K562 (cell line): ENCODE data around the gene STK31.
"Not testable (repeated sequence)": the region's sequence is repeated elsewhere in the genome, so short reads cannot be mapped to it uniquely, and the experiment has no call there.

Source experiments
- ARID2 ChIP-seq: fragments of 450-650 bp; IDR thresholded peaks from 2 replicates; pipeline ENCODE4 v1.6.1; 2017; ENCODE audit warnings: antibody characterized with exemption, mild to moderate bottlenecking
- CEBPB ChIP-seq: fragments of 450-650 bp; IDR thresholded peaks from 2 replicates; pipeline ENCODE4 v1.6.1; 2016; ENCODE audit warnings: missing genetic modification characterization, missing compliant biosample characterization
- CEBPZ ChIP-seq: fragments of 150-350 bp; IDR thresholded peaks from 2 replicates; pipeline ENCODE4 v1.6.1; 2014; ENCODE audit warnings: low read depth, mild to moderate bottlenecking, low read length, borderline replicate concordance
- FOXJ3 ChIP-seq: sonication (generic); formaldehyde crosslinking; IDR thresholded peaks from 2 replicates; pipeline ENCODE4 v1.4.0; 2020; ENCODE audit warnings: mild to moderate bottlenecking, missing genetic modification reagents
- HDGF ChIP-seq: fragments of 450-650 bp; IDR thresholded peaks from 2 replicates; pipeline ENCODE4 v1.6.1; 2016
- HMG20B ChIP-seq: fragments of 250-450 bp; sonication (Bioruptor Pico); IDR thresholded peaks from 2 replicates; pipeline ENCODE4 v1.5.0; 2021; ENCODE audit warnings: mild to moderate bottlenecking
- POLR2A ChIP-seq: fragments of 450-650 bp; conservative IDR thresholded peaks from 2 replicates; pipeline ENCODE4 v1.6.1; 2016
- RFX5 ChIP-seq: IDR thresholded peaks from 2 replicates; pipeline ENCODE4 v1.6.1; 2011; ENCODE audit warnings: low read depth, mild to moderate bottlenecking, improper control_type of control experiment, low read length
- UBTF ChIP-seq, 2 experiments: IDR thresholded peaks; 2 replicates each; pipeline ENCODE4 v1.6.1; 2012; ENCODE audit warnings: improper control_type of control experiment in 2 of 2, low read depth in 2 of 2, low read length in 2 of 2, borderline replicate concordance in 1 of 2
- ZNF76 ChIP-seq: fragments of 250-450 bp; sonication (Bioruptor Pico); IDR thresholded peaks from 2 replicates; pipeline ENCODE4 v1.4.0; 2020; ENCODE audit warnings: mild to moderate bottlenecking, moderate library complexity, borderline replicate concordance
- TF ChIP-seq, protein P1 (sequence below): sonication (generic); formaldehyde crosslinking; IDR thresholded peaks from 2 replicates; pipeline ENCODE4 v1.8.1; 2022; ENCODE audit warnings: missing genetic modification reagents
- TF ChIP-seq, protein P2 (sequence below): fragments of 250-450 bp; sonication (Bioruptor Pico); IDR thresholded peaks from 2 replicates; pipeline ENCODE4 v1.4.0; 2020; ENCODE audit warnings: mild to moderate bottlenecking

DNA sequence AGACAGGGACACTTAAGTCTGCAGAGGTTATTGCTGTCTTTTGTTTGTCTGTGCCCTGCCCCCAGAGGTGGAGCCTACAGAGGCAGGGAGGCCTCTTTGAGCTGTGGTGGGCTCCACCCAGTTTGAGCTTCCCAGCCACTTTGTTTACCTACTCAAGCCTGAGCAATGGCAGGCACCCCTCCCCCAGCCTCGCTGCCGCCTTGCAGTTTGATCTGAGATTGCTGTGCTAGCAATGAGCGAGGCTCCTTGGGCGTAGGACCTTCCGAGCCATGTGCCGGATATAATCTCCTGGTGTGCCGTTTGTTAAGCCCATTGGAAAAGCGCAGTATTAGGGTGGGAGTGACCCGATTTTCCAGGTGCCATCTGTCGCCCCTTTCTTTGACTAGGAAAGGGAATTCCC is 118.1 kb downstream of the STK31 start:
- TF ChIP-seq HMG20B; CEBPB (tag); ZNF76 (CRISPR knock-in tag); UBTF (IDR thresholded peaks at IDR 0.05; ENCODE audit: borderline replicate concordance in 1 of 2, low read depth in 2 of 2, low read length in 2 of 2); FOXJ3; CEBPZ; POLR2A; RFX5; ARID2; HDGF: not testable (repeated sequence)
- TF ChIP-seq, protein P1, sequence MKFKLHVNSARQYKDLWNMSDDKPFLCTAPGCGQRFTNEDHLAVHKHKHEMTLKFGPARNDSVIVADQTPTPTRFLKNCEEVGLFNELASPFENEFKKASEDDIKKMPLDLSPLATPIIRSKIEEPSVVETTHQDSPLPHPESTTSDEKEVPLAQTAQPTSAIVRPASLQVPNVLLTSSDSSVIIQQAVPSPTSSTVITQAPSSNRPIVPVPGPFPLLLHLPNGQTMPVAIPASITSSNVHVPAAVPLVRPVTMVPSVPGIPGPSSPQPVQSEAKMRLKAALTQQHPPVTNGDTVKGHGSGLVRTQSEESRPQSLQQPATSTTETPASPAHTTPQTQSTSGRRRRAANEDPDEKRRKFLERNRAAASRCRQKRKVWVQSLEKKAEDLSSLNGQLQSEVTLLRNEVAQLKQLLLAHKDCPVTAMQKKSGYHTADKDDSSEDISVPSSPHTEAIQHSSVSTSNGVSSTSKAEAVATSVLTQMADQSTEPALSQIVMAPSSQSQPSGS (CRISPR knock-in tag): not testable (repeated sequence)
- TF ChIP-seq, protein P2, sequence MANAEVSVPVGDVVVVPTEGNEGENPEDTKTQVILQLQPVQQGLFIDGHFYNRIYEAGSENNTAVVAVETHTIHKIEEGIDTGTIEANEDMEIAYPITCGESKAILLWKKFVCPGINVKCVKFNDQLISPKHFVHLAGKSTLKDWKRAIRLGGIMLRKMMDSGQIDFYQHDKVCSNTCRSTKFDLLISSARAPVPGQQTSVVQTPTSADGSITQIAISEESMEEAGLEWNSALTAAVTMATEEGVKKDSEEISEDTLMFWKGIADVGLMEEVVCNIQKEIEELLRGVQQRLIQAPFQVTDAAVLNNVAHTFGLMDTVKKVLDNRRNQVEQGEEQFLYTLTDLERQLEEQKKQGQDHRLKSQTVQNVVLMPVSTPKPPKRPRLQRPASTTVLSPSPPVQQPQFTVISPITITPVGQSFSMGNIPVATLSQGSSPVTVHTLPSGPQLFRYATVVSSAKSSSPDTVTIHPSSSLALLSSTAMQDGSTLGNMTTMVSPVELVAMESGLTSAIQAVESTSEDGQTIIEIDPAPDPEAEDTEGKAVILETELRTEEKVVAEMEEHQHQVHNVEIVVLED (CRISPR knock-in tag): not testable (repeated sequence)
